ENCODE data around the gene PTGES3. TPM values are rescaled to one million over a fixed set of nuclear protein-coding genes. Genes with fewer than 3 reads are reported as not detected.

PTGES3 gene
- total and polyA plus RNA-seq, 4 donors: 65.0 to 94.1 (median 81.3) TPM

DNA sequence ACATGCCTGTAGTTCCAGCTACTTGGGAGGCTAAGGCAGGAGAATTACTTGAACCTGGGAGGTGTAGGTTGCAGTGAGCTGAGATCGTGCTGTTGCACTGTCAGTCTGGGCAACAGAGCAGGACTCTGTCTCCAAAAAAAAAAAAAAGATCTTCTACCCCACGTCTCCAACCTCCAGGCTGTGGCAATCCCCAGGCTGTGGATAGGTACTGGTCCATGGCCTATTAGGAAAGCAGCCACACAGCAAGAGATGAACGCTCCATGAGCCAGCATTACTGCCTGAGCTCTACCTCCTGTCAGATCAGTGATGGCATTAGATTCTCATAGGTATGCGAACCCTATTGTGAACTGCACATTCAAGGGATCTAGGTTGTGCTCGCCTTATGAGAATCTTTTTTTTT is 6.1 kb upstream of the PTGES3 start:
- WGBS: 92% methylated on average over 5 of the region's 5 CpGs
- no peak for DNase-seq (ENCODE audit: low spot score)
- TF ChIP-seq SP1 (IDR thresholded peaks at IDR 0.05) (no peak), EGR1 (IDR thresholded peaks at IDR 0.05; ENCODE audit: low read depth in 2 of 2) (no peak), CTCF (IDR thresholded peaks at IDR 0.05; ENCODE audit: low read depth, low read length, missing input control) (no peak), NR2F2 (IDR thresholded peaks at IDR 0.05) (no peak), FOXA1 (IDR thresholded peaks at IDR 0.05) (no peak), ATF3 (IDR thresholded peaks at IDR 0.05) (no peak), JUND (IDR thresholded peaks at IDR 0.05) (no peak), YY1 (IDR thresholded peaks at IDR 0.05) (no peak), GABPA (IDR thresholded peaks at IDR 0.05 in 1 of 2, conservative IDR thresholded peaks at IDR 0.05 in 1 of 2) (no peak), FOXA2 (IDR thresholded peaks at IDR 0.05) (no peak), RAD21 (IDR thresholded peaks at IDR 0.05) (no peak), HNF4G (IDR thresholded peaks at IDR 0.05) (no peak), HNF4A (conservative IDR thresholded peaks at IDR 0.05) (no peak), ZBTB33 (IDR thresholded peaks at IDR 0.05) (no peak), RXRA (IDR thresholded peaks at IDR 0.05) (no peak), TAF1 (conservative IDR thresholded peaks at IDR 0.05) (no peak)
- TF ChIP-seq, protein P1, sequence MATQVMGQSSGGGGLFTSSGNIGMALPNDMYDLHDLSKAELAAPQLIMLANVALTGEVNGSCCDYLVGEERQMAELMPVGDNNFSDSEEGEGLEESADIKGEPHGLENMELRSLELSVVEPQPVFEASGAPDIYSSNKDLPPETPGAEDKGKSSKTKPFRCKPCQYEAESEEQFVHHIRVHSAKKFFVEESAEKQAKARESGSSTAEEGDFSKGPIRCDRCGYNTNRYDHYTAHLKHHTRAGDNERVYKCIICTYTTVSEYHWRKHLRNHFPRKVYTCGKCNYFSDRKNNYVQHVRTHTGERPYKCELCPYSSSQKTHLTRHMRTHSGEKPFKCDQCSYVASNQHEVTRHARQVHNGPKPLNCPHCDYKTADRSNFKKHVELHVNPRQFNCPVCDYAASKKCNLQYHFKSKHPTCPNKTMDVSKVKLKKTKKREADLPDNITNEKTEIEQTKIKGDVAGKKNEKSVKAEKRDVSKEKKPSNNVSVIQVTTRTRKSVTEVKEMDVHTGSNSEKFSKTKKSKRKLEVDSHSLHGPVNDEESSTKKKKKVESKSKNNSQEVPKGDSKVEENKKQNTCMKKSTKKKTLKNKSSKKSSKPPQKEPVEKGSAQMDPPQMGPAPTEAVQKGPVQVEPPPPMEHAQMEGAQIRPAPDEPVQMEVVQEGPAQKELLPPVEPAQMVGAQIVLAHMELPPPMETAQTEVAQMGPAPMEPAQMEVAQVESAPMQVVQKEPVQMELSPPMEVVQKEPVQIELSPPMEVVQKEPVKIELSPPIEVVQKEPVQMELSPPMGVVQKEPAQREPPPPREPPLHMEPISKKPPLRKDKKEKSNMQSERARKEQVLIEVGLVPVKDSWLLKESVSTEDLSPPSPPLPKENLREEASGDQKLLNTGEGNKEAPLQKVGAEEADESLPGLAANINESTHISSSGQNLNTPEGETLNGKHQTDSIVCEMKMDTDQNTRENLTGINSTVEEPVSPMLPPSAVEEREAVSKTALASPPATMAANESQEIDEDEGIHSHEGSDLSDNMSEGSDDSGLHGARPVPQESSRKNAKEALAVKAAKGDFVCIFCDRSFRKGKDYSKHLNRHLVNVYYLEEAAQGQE (IDR thresholded peaks at IDR 0.05): no peak
- TF ChIP-seq, protein P2, sequence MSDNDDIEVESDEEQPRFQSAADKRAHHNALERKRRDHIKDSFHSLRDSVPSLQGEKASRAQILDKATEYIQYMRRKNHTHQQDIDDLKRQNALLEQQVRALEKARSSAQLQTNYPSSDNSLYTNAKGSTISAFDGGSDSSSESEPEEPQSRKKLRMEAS (IDR thresholded peaks at IDR 0.05): no peak

More for the DNA sequence above, 6.1 kb upstream of the PTGES3 start:
- Histone ChIP-seq H3K9me3 (ENCODE audit: control insufficient read depth in 4 of 4, low read length in 3 of 4) (no peaks in the 10 kb centered on the region), H3K27me3 (ENCODE audit: control insufficient read depth in 4 of 4, insufficient read depth in 4 of 4, low read length in 3 of 4) (no peaks in the 10 kb centered on the region), H3K36me3 (ENCODE audit: control insufficient read depth in 4 of 4, insufficient read depth in 3 of 4, low read depth in 1 of 4, low read length in 3 of 4) (no peaks in the 10 kb centered on the region), H3K4me3 (ENCODE audit: low read depth in 1 of 3, low read length in 3 of 3) (no peak overlapping the region), H3K4me1 (ENCODE audit: control insufficient read depth in 4 of 4, insufficient read depth in 4 of 4, low read length in 3 of 4) (peaks cover 0 to 2% (median 0%) of the 10 kb centered on the region in 4 donors), H3K27ac (ENCODE audit: low read depth in 1 of 2, low read length in 2 of 2) (no peak overlapping the region), H3K9ac (ENCODE audit: low read depth in 1 of 2, low read length in 2 of 2) (no peak overlapping the region)

Measured in liver (tissue), 9 donors.